TTC549 (cell line): ENCODE measurements around the gene TGFBR2.

ENCODE experiments used
- FAIRE-seq: peaks from 2 replicates; lab custom pipeline; 2012; peaks lifted over from hg19 to GRCh38; lab: Jason Lieb, UNC

The TGFBR2 gene

GRCh38 chr3:30720586-30721313, 114.3 kb downstream of the TGFBR2 start:
- FAIRE-seq, result peak; percentile 82

- FAIRE-seq, result no peak
These were observed 114.9 kb downstream of the TGFBR2 start for GRCh38 chr3:30721314-30721634.

GRCh38 chr3:30723211-30723610, 116.8 kb downstream of the TGFBR2 start:
- no peak for FAIRE-seq

GRCh38 chr3:30724863-30725262, 118.5 kb downstream of the TGFBR2 start:
- no peak for FAIRE-seq

GRCh38 chr3:30728143-30728542, 121.7 kb downstream of the TGFBR2 start:
- FAIRE-seq, result no peak

GRCh38 chr3:30729512-30729911, 123.1 kb downstream of the TGFBR2 start:
- FAIRE-seq, result no peak

- no peak for FAIRE-seq
These were observed 123.5 kb downstream of the TGFBR2 start for GRCh38 chr3:30729936-30730335.

GRCh38 chr3:30730967-30731366, 124.6 kb downstream of the TGFBR2 start:
- no peak for FAIRE-seq

- no peak for FAIRE-seq
These were observed 126.8 kb downstream of the TGFBR2 start for GRCh38 chr3:30733209-30733608.

GRCh38 chr3:30733696-30734095, 127.3 kb downstream of the TGFBR2 start:
- no peak for FAIRE-seq

- no peak for FAIRE-seq
These were observed 131.5 kb downstream of the TGFBR2 start for GRCh38 chr3:30737743-30738499.

- no peak for FAIRE-seq
These were observed 132.2 kb downstream of the TGFBR2 start for GRCh38 chr3:30738605-30739004.

GRCh38 chr3:30741889-30742288, 135.5 kb downstream of the TGFBR2 start:
- no peak for FAIRE-seq

GRCh38 chr3:30742796-30743619, 136.6 kb downstream of the TGFBR2 start:
- FAIRE-seq, result peak; percentile 31
